Measurements from ENCODE around the gene THRB. TPM values are rescaled to one million over a fixed set of nuclear protein-coding genes. Genes with fewer than 3 reads are reported as not detected.

Gene THRB
- total and polyA plus RNA-seq, 10 donors, result 1.00 to 26.6 (median 16.2) TPM

- 66 to 79% (median 77%) methylated on average over 2 of the region's 2 CpGs for WGBS, 5 donors
- no peak overlapping the region for H3K27ac ChIP-seq
- DNase-seq, result no peak
- no peaks in the 10 kb centered on the region for H3K4me1 ChIP-seq
- no peak overlapping the region for H3K4me3 ChIP-seq
- intact Hi-C loops (cut with DNase I; ENCODE audit: low total_unique reads), result no loop called here
- no peak for TF ChIP-seq POLR2A (IDR thresholded peaks at IDR 0.05)
- TF ChIP-seq POLR2AphosphoS5 (IDR thresholded peaks at IDR 0.05), result no peak
- no peak for TF ChIP-seq CTCF (IDR thresholded peaks at IDR 0.05 in 8 of 11, conservative IDR thresholded peaks at IDR 0.05 in 3 of 11)
- H3K9me3 ChIP-seq, result no peaks in the 10 kb centered on the region
- no peaks in the 10 kb centered on the region for H3K27me3 ChIP-seq (replicated peaks in 1 of 7)
- H3K36me3 ChIP-seq, result peaks cover 0 to 28% (median 5%) of the 10 kb centered on the region in 6 donors
Measured at GRCh38 chr3:24135280-24135679, 359.4 kb downstream of the THRB start.

- intact Hi-C loops (cut with DNase I; ENCODE audit: low total_unique reads), result no loop called here
- TF ChIP-seq POLR2A (IDR thresholded peaks at IDR 0.05) (no peak), CTCF (IDR thresholded peaks at IDR 0.05 in 8 of 11, conservative IDR thresholded peaks at IDR 0.05 in 3 of 11) (no peak), POLR2AphosphoS5 (IDR thresholded peaks at IDR 0.05) (no peak)
- no peaks in the 10 kb centered on the region for H3K27me3 ChIP-seq (replicated peaks in 1 of 7)
- WGBS, 5 donors, result 69 to 83% (median 73%) methylated on average over 2 of the region's 2 CpGs
- no peak overlapping the region for H3K4me3 ChIP-seq
- DNase-seq, result no peak
- no peaks in the 10 kb centered on the region for H3K4me1 ChIP-seq
- H3K9me3 ChIP-seq, result no peaks in the 10 kb centered on the region
- no peak overlapping the region for H3K27ac ChIP-seq
- peaks cover 0 to 35% (median 5%) of the 10 kb centered on the region in 6 donors for H3K36me3 ChIP-seq
Measured at GRCh38 chr3:24133942-24134341, 360.7 kb downstream of the THRB start.

- Histone ChIP-seq H3K4me1 (no peaks in the 10 kb centered on the region), H3K9me3 (no peaks in the 10 kb centered on the region), H3K36me3 (peaks cover 0 to 35% (median 5%) of the 10 kb centered on the region in 6 donors), H3K27me3 (replicated peaks in 1 of 7) (no peaks in the 10 kb centered on the region), H3K4me3 (no peak overlapping the region), H3K27ac (no peak overlapping the region)
- intact Hi-C loops (cut with DNase I; ENCODE audit: low total_unique reads), result no loop called here
- no peak for DNase-seq
- no peak for TF ChIP-seq CTCF (IDR thresholded peaks at IDR 0.05 in 8 of 11, conservative IDR thresholded peaks at IDR 0.05 in 3 of 11)
- no peak for TF ChIP-seq POLR2AphosphoS5 (IDR thresholded peaks at IDR 0.05)
- no peak for TF ChIP-seq POLR2A (IDR thresholded peaks at IDR 0.05)
Measured at GRCh38 chr3:24133436-24133835, 361.2 kb downstream of the THRB start.

GRCh38 chr3:24129549-24129948 is 365.1 kb downstream of the THRB start:
- Histone ChIP-seq H3K27ac (no peak overlapping the region), H3K9me3 (no peaks in the 10 kb centered on the region), H3K4me1 (no peaks in the 10 kb centered on the region), H3K27me3 (replicated peaks in 1 of 7) (no peaks in the 10 kb centered on the region), H3K36me3 (peaks cover 0 to 50% (median 5%) of the 10 kb centered on the region in 6 donors), H3K4me3 (no peak overlapping the region)
- no peak for TF ChIP-seq POLR2A (IDR thresholded peaks at IDR 0.05)
- TF ChIP-seq POLR2AphosphoS5 (IDR thresholded peaks at IDR 0.05), result no peak
- no peak for TF ChIP-seq CTCF (IDR thresholded peaks at IDR 0.05 in 8 of 11, conservative IDR thresholded peaks at IDR 0.05 in 3 of 11)
- intact Hi-C loops (cut with DNase I; ENCODE audit: low total_unique reads), result no loop called here
- no peak for DNase-seq
- WGBS, 5 donors, result 87 to 93% (median 92%) methylated on average over 5 of the region's 5 CpGs
